GM12878 (cell line): ENCODE results near the gene FAM120AOS.

Experiments used
- FOXM1 ChIP-seq: IDR thresholded peaks from 2 replicates; pipeline ENCODE4 v1.6.1; 2012; ENCODE audit warnings: low read depth, mild to moderate bottlenecking, inconsistent platforms, low read length, moderate library complexity
- NR2C2 ChIP-seq: IDR thresholded peaks from 2 replicates; pipeline ENCODE4 v1.6.1; 2011; ENCODE audit warnings: borderline replicate concordance, low read depth; ENCODE audit not compliant: control insufficient read depth, insufficient read length
- POLR2AphosphoS5 ChIP-seq: IDR thresholded peaks from 2 replicates; pipeline ENCODE4 v1.6.1; 2011; ENCODE audit warnings: mild to moderate bottlenecking, low read length, inconsistent platforms
- TARDBP ChIP-seq: IDR thresholded peaks from 2 replicates; pipeline ENCODE4 v1.6.1; 2016; ENCODE audit warnings: borderline replicate concordance
- TF ChIP-seq, protein P1 (sequence below): IDR thresholded peaks from 2 replicates; pipeline ENCODE4 v1.6.1; 2011; ENCODE audit warnings: low read depth, low read length, improper control_type of control experiment, borderline replicate concordance

DNA sequence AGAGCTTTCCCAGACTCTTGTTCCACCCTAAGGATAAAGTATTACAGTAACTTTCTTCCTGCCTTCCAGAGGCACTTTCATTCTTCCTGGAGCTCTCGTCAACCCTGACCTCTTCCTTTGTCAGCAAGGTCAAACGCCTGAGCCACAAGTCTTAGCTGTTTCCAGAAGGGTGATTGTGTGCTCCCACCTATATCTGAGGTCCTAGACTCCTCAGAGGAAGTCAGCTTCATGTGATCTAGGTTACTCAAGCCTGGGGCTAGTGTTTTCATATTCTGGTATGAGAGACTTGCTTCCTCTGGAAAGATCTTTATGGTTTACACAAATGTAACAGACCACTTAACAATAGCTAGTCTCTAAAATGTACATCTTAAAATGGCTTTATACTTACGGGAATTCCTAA is 7.3 kb downstream of the FAM120AOS start:
- TF ChIP-seq POLR2AphosphoS5: no peak
- TF ChIP-seq FOXM1: no peak
- no peak for TF ChIP-seq TARDBP
- TF ChIP-seq, protein P1, sequence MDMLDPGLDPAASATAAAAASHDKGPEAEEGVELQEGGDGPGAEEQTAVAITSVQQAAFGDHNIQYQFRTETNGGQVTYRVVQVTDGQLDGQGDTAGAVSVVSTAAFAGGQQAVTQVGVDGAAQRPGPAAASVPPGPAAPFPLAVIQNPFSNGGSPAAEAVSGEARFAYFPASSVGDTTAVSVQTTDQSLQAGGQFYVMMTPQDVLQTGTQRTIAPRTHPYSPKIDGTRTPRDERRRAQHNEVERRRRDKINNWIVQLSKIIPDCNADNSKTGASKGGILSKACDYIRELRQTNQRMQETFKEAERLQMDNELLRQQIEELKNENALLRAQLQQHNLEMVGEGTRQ: no peak
- TF ChIP-seq NR2C2: no peak
